Left lung (tissue), 10 donors: ENCODE measurements around the gene STOX2. TPM values are rescaled to one million over a fixed set of nuclear protein-coding genes. Genes with fewer than 3 reads are reported as not detected.
A peak's percentile ranks its signal among the peaks of the same experiment; 100 is the strongest.
"Not testable (repeated sequence)": the region's sequence is repeated elsewhere in the genome, so short reads cannot be mapped to it uniquely, and the experiment has no call there.

Experiments
- ATAC-seq: fragments of 200-7000 bp; cut with Tn5 transposase; one replicate; pipeline ENCODE4 v1.9.1; 2020; ENCODE audit warnings: moderate library complexity
- DNase-seq, 4 donors: peaks; one replicate each; pipeline ENCODE4 v3.0.0-alpha.2; 2013 to 2020
- H3K27ac ChIP-seq, 2 donors: fragments of 200-600 bp; sonication (generic) in 1 of 2; one replicate each; pipeline versions ENCODE4 v1.5.0 to v1.8.0; 2020 to 2021
- H3K27me3 ChIP-seq, 2 donors: fragments of 200-600 bp; sonication (generic) in 1 of 2; one replicate each; pipeline versions ENCODE4 v1.5.0 to v1.8.0; 2020 to 2021
- H3K36me3 ChIP-seq, 2 donors: fragments of 200-600 bp; sonication (generic) in 1 of 2; one replicate each; pipeline versions ENCODE4 v1.5.0 to v1.8.0; 2020 to 2021
- H3K4me1 ChIP-seq, 2 donors: fragments of 200-600 bp; one replicate each; pipeline ENCODE4 v1.8.0; 2021
- H3K4me3 ChIP-seq, 2 donors: fragments of 200-600 bp; sonication (generic) in 1 of 2; one replicate each; pipeline versions ENCODE4 v1.5.0 to v1.8.0; 2020 to 2021; ENCODE audit warnings: mild to moderate bottlenecking in 1 of 2
- H3K9me3 ChIP-seq, 2 donors: fragments of 200-600 bp; sonication (generic) in 1 of 2; one replicate each; pipeline versions ENCODE4 v1.5.0 to v1.8.0; 2020 to 2021
- intact Hi-C, 2 donors: fragments of 100-400 bp; cut with DNase I; formaldehyde crosslinking; loops; one replicate each; pipeline versions ENCODE4 v1.11.2 to v1.14.2; 2022
- polyA plus RNA-seq, 6 donors: library from polyadenylated mRNA; unstranded; fragments of 120-200 nt; gene quantifications; one replicate each; pipeline ENCODE4 v1.2.1, GENCODE V29; 2013; ENCODE audit not compliant: insufficient read length in 6 of 6
- total RNA-seq, 2 donors: library from RNA; stranded (reverse); fragmentation: NEBNext Ultra II Directional; extraction: Animal tissue kit (Norgen Biotek cat#: 25700); gene quantifications; one replicate each; pipeline ENCODE4 v1.2.1, GENCODE V29; 2021
- TF ChIP-seq, protein P1 (sequence below), 2 donors: fragments of 200-600 bp; sonication (generic) in 1 of 2; IDR thresholded peaks; one replicate each; pipeline versions ENCODE4 v1.5.0 to v1.8.0; 2021; ENCODE audit warnings: antibody characterized with exemption in 2 of 2
- donor health status: DM: no; HTN: yes; CAD: no.
- donor health status: DM: no; HTN: no; CAD: no.

The STOX2 gene
- total and polyA plus RNA-seq, 8 donors: 12.4 to 19.5 (median 16.4) TPM

DNA sequence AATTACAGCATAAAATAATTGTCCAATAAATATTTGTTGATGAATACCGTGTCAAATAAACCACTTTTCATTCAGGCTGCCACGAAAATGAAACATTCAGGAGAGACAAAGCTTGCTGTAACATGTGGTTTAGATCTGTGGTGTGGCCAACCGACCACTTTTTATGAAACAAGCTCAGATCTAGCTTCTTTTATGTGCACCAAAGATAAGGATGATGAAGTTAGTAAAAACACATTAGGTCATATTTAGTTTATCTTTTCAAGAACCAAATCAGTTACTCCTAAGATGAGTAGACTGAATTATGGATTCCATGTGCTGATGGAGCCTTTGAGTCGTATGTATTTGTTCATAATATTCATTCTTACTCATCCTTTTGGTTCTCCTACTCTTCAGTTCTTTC, 35.8 kb downstream of the STOX2 start:
- Histone ChIP-seq H3K36me3 (no peaks in the 10 kb centered on the region), H3K4me1 (no peaks in the 10 kb centered on the region), H3K27ac (no peak overlapping the region), H3K9me3 (no peaks in the 10 kb centered on the region), H3K27me3 (no peaks in the 10 kb centered on the region), H3K4me3 (no peak overlapping the region)
- DNase-seq: no peak
- TF ChIP-seq, protein P1, sequence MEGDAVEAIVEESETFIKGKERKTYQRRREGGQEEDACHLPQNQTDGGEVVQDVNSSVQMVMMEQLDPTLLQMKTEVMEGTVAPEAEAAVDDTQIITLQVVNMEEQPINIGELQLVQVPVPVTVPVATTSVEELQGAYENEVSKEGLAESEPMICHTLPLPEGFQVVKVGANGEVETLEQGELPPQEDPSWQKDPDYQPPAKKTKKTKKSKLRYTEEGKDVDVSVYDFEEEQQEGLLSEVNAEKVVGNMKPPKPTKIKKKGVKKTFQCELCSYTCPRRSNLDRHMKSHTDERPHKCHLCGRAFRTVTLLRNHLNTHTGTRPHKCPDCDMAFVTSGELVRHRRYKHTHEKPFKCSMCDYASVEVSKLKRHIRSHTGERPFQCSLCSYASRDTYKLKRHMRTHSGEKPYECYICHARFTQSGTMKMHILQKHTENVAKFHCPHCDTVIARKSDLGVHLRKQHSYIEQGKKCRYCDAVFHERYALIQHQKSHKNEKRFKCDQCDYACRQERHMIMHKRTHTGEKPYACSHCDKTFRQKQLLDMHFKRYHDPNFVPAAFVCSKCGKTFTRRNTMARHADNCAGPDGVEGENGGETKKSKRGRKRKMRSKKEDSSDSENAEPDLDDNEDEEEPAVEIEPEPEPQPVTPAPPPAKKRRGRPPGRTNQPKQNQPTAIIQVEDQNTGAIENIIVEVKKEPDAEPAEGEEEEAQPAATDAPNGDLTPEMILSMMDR (IDR thresholded peaks at IDR 0.05): no peak
- intact Hi-C loops: no loop called here
- no peak for ATAC-seq

DNA sequence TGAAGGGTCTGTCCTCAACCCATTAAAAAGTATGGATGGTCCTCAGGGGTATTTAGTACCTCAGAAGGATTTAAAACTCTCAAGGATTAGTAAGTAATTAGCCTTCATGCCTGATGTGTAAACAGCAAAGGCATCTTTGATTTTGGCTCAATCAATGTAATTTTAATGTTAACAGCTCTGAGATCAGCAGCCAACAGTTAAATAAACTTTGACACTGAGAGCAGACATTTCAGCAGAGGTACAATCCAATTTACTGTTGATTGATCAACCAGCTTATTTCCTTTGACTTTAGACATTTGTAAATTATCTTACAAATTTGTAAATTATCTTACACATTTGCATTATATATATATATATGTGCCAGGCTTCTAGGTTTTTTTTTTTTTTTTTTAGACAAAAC, 36.9 kb downstream of the STOX2 start:
- intact Hi-C loops: no loop called here
- no peak for DNase-seq
- TF ChIP-seq, protein P1 (IDR thresholded peaks at IDR 0.05): no peak
- ATAC-seq: no peak
- Histone ChIP-seq H3K4me1 (no peaks in the 10 kb centered on the region), H3K27me3 (no peaks in the 10 kb centered on the region), H3K4me3 (no peak overlapping the region), H3K36me3 (no peaks in the 10 kb centered on the region), H3K9me3 (no peaks in the 10 kb centered on the region), H3K27ac (no peak overlapping the region)

DNA sequence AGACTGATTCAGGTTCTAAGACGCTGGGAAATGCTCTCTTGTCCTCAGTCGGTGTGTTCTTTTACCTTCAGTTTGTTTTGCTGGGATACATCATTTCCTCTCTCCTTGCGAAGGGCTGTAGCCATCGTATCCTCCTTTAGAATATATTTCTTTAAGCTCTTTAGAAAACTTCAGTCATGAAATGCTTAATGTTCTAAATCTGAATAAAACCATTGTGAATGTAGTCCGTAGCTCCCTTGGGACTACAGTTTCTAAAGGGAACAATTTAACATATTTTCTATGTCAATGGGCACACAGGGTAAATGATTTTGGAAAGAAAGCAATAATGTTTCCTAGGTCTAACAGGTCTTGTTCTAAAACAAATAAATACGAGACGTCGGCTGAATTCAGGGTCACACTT, 40.6 kb downstream of the STOX2 start:
- Histone ChIP-seq H3K27ac (no peak overlapping the region), H3K27me3 (no peaks in the 10 kb centered on the region), H3K36me3 (no peaks in the 10 kb centered on the region), H3K9me3 (no peaks in the 10 kb centered on the region), H3K4me1 (no peaks in the 10 kb centered on the region), H3K4me3 (no peak overlapping the region)
- intact Hi-C loops: no loop called here
- ATAC-seq: no peak
- no peak for DNase-seq
- TF ChIP-seq, protein P1 (IDR thresholded peaks at IDR 0.05): no peak

DNA sequence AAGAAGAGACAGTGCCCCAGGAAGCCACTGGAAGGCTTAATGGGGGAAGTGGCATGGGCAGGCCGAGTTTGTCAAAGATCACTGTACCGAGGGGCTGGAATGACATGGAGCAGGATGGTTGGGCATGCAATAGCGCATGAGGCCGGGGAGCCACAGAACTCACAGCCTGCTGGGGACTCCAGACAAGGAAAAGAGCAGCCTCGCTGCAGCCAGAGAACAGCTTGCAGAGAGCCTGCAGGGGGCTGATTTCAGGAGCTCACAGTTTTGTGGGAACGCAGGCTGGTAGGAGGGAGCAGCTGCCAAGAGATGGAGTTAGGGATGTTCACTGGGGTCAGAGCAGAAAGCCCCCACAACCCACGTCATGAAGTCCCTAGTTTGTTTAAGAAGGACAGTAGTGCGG, 45.4 kb downstream of the STOX2 start:
- TF ChIP-seq, protein P1 (IDR thresholded peaks at IDR 0.05): no peak

DNA sequence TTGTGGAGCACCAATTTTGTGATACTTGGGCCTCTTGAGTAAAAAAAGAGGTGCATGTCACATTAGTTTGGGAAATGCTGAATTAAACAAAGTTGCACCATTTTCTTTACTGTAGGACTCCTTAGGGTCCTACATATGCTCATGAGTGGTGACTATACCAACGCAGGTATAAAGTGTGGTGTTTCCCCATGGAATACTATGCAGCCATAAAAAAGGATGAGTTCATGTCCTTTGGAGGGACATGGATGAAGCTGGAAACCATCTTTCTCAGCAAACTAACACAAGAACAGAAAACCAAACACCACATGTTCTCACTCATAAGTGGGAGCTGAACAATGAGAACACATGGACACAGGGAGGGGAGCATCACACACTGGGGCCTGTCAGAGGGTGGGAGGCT, 47.5 kb downstream of the STOX2 start:
- H3K9me3 ChIP-seq, intact Hi-C loops, ATAC-seq, H3K4me1 ChIP-seq, DNase-seq, H3K27ac ChIP-seq, H3K4me3 ChIP-seq, H3K27me3 ChIP-seq, H3K36me3 ChIP-seq: not testable (repeated sequence)

More for the DNA sequence above, 45.4 kb downstream of the STOX2 start:
- Histone ChIP-seq H3K9me3 (peaks cover 0 to 2% of the 10 kb centered on the region in 2 donors), H3K27me3 (no peaks in the 10 kb centered on the region), H3K36me3 (no peaks in the 10 kb centered on the region), H3K4me1 (no peaks in the 10 kb centered on the region), H3K4me3 (no peak overlapping the region), H3K27ac (no peak overlapping the region)
- ATAC-seq: no peak
- intact Hi-C loops: no loop called here
- no peak for DNase-seq

DNA sequence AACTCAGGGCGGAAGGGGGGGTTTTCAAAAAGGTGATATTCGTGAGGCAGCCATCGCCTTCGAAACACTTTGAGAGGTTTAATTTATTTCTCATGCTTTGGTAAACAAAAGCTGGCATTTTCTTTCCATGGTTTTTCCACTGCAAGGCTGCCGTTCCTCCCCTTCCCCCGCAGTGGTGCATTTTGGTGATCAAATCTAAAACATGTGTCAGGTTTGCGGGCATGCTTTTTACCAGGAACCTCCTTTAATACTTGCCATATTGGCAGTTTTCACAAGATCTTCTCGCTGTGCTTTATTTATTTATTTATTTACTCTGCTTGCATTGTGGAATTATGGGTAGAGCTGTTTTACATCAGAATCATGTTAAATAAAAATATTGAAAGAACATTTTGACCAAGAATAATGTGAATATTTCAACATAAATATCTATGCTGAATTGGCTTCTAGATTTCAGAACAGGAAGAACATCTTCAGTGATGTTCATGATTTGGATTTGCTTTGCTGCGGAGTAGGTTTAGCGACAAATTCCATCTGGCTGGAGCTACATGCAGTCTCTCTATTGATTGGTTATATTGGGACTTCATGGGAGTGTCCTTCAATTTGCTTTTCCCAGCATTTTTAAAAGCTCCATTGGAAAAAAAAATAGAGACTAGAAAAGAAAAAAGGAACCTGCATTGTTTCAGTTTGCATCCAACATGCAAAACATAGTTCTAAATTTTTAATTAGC, 54.4 kb downstream of the STOX2 start:
- Histone ChIP-seq H3K4me3 (no peak overlapping the region), H3K27ac (no peak overlapping the region), H3K36me3 (no peaks in the 10 kb centered on the region), H3K27me3 (no peaks in the 10 kb centered on the region), H3K9me3 (no peaks in the 10 kb centered on the region), H3K4me1 (no peaks in the 10 kb centered on the region)
- DNase-seq: peak in 1 of 4 donors; percentile 16
- intact Hi-C loops: no loop called here
- ATAC-seq: no peak
- TF ChIP-seq, protein P1 (IDR thresholded peaks at IDR 0.05): no peak
